HG02571 (cell line): ENCODE data around the gene NOL7.

Experiments used
- ATAC-seq: cut with Tn5 transposase; IDR thresholded peaks from one replicate; pipeline ENCODE4 v1.9.1; 2021; ENCODE audit warnings: mild to moderate bottlenecking, moderate library complexity; ENCODE audit not compliant: unreplicated experiment

Gene NOL7

DNA sequence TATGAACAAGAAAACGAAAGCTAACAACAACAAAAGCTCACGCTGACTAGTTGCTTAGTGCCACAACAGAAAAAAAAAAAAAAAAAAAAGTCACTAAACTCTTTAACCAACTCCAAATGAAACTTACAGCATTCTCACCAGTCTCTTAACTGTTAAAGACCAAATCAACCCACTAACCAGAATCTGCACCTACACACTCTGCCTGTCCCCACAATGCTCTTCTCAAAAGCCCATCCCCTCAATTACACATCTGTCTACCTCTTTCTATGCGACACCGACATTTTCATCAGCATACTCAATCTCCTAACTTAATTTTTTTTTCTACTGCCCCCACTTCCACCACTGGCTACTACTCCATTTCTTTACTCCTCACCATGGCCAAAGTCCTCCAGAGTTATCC lies 34.3 kb downstream of the NOL7 start:
- no peak for ATAC-seq

- no peak for ATAC-seq
Observed at GRCh38 chr6:13653296-13653695, 38.2 kb downstream of the NOL7 start.

DNA sequence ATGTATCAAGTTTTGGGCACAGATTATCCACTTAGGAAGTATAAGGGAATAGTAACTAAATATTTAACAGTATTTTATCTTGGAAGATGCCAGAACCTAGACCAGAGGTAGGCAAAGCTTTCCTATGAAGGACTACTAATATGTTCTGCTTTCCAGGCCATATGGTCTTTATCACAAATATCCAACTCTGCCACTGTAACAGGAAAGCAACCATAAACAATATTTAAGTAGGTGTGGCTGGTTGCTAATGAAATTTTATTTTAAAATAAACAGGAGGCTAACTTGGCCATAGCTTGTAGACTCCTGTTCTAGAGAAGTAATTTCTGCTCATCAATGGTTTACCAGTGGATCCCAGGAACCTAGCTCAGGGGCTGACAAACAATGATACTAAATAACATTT lies 39.4 kb downstream of the NOL7 start:
- no peak for ATAC-seq

GRCh38 chr6:13655700-13656099 lies 40.6 kb downstream of the NOL7 start:
- no peak for ATAC-seq

GRCh38 chr6:13660273-13660672 lies 45.1 kb downstream of the NOL7 start:
- no peak for ATAC-seq

- no peak for ATAC-seq
Observed at GRCh38 chr6:13660893-13661292, 45.8 kb downstream of the NOL7 start.

DNA sequence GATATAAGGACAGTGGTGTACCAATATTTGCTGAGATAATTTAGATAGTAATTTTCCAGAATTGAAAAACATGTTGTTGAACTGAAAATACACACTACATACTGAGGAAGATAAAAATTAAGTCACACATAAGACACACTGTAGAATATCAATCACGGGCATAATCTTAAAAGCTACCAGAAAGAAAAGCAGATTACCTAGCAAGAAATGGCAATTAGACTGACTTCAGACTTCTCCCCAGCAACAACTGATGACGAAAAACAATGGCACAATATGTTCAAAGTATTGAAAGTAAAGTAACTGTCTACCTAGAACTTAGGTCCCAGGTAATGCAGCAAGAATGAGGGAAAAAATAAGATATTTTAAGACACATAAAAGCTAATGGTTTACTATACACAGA lies 46.5 kb downstream of the NOL7 start:
- no peak for ATAC-seq

DNA sequence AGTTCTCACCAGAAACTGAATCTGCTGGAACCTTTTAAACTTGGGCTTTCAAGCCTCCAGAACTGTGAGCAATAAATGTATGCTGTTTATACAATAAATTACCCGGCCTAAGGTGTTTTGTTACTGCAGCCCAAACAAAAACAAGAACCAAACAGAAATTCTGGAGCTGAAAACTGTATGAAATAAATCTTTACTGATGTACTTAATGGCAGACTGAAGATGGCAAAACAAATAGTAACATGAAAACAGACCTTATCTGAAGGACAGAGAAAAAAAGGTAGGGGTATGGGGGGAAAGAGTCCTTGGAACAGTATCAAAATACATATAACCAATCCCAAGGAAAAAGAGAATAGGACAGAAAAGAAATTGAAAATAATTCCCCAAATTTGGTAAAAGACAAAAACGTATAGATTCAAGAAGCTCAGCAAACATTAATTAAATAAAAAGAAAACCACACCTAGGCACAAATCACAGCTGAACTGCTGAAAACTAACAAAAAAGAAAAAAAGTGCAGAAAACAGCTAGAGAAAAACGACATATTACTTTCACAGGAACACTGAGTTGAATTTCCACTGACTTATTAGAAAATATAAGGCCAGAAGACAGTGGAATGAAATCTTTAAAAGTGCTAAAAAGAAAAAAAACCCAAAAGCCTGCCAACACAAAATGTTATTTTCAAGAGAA lies 47.7 kb downstream of the NOL7 start:
- ATAC-seq = no peak

GRCh38 chr6:13663986-13664385 lies 48.9 kb downstream of the NOL7 start:
- ATAC-seq = no peak

DNA sequence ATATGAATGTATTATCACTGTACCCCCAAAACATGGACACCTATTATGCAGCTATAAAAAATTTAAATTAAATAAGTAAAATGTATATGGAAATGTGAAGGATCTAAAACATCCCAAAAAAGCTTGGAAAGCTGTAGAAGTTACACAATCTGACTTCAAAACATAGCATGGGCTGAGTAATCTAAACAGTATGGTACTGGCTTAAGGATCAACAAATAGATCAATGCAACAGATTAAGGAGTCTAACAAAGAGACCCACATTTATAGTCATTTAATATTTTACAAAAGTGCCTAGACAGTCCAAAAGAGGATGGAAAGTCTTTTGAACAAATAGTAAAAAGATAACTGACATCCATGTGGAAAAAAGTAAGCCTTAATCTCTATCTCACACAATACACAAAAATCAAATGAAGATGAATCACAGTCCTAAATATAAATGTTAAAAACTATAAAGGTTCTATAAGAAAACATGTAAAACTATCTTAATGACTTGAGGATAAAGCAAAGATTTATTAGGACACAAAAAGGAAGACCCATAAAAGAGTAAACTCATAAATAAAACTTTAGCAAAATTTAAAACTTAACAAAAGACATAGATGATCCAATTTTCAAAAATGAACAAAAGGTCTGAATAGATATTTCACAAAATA lies 49.7 kb downstream of the NOL7 start:
- no peak for ATAC-seq

- no peak for ATAC-seq
Observed at GRCh38 chr6:13666194-13667105, 51.3 kb downstream of the NOL7 start.

DNA sequence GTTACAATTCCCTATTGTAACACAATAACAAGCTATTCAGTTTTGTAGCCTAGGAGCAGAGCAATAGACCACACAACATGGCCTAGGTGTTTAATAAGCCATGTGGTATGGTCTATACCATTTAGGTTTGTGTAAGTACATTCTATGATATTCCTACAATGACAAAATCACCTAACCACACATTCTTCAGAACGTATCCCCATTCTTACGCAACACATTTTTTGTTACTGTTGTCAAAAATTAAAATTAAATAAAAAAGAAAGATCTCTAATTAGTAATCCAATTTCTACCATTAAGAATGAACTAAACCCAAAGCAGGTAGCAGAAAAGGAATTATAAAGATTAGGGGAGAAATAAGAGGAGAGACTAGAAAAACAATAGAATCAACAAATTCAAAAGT lies 52.5 kb downstream of the NOL7 start:
- no peak for ATAC-seq

DNA sequence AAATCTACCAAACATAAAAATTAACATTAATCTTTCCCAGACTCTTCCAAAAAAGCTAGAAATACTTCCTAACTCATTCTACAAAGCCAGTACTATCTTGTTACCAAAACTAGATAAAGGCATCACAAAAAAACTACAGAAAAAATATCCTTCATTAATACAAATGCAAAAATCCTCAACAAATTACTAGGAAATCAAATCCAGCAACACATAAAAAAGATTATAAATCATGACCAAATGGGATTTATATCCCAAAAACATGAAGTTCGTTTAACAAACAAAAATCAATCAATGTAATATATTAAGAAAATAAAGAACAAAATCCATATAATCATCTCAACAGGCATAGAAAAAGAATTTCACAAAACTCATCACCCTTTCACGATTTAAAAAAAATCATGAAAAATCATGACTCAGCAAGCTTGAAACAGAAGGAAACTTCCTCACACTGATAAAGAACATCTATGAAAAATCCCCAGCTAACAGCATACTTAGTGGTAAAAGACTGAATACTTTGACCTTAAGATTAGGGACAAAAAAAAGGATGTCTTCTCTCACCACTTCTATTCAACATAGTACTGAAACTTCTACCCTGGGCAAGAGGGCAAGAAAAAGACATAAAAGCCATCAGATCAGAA lies 53.3 kb downstream of the NOL7 start:
- no peak for ATAC-seq

GRCh38 chr6:13669476-13669875 lies 54.3 kb downstream of the NOL7 start:
- no peak for ATAC-seq
